Naive thymus-derived CD8-positive, alpha-beta T cell (primary cell): ENCODE measurements around the gene SLC44A5. TPM values are rescaled to one million over a fixed set of nuclear protein-coding genes. Genes with fewer than 3 reads are reported as not detected.
A peak's percentile ranks its signal among the peaks of the same experiment; 100 is the strongest.
"Not testable (repeated sequence)": the region's sequence is repeated elsewhere in the genome, so short reads cannot be mapped to it uniquely, and the experiment has no call there.

ENCODE experiments used
- ATAC-seq, 2 donors: fragments of 150-1000 bp; cut with Tn5 transposase in 1 of 2; sonication (Bioruptor Pico), chemical (Tn5 transposase) in 1 of 2; 1 replicate in 1 of 2; 2 replicates in 1 of 2; pipeline ENCODE4 v1.10.0; 2021; ENCODE audit warnings: mild to moderate bottlenecking in 2 of 2, moderate library complexity in 2 of 2
- POLR2A ChIA-PET: fragments of 350-600 bp; sonication (Branson Sonifier 250); formaldehyde crosslinking; loops from one replicate; lab custom pipeline; 2021; ENCODE audit warnings: antibody characterized with exemption; lab: Charles Lee
- DNase-seq, 10 donors: peaks; one replicate each; pipeline versions ENCODE4 v3.0.0 to v3.0.0-alpha.2; 2020 to 2022
- H3K27ac Mint-ChIP-seq, 10 donors: one replicate each; pipeline ENCODE4 v1.8.0; 2020 to 2022; ENCODE audit warnings: mild to moderate bottlenecking in 10 of 10, mixed read lengths in 10 of 10, moderate library complexity in 4 of 10, inconsistent platforms in 1 of 10
- H3K27me3 Mint-ChIP-seq, 5 donors: one replicate each; pipeline ENCODE4 v1.8.0; 2021 to 2022; ENCODE audit warnings: mixed read lengths in 5 of 5
- H3K36me3 Mint-ChIP-seq, 3 donors: one replicate each; pipeline ENCODE4 v1.8.0; 2020 to 2022; ENCODE audit warnings: mixed read lengths in 3 of 3, mild to moderate bottlenecking in 2 of 3, inconsistent platforms in 1 of 3
- H3K4me1 Mint-ChIP-seq, 4 donors: one replicate each; pipeline ENCODE4 v1.8.0; 2021 to 2022; ENCODE audit warnings: mixed read lengths in 4 of 4
- H3K4me3 Mint-ChIP-seq, 10 donors: one replicate each; pipeline ENCODE4 v1.8.0; 2020 to 2022; ENCODE audit warnings: mild to moderate bottlenecking in 10 of 10, mixed read lengths in 10 of 10, moderate library complexity in 6 of 10, inconsistent platforms in 1 of 10
- H3K9me3 Mint-ChIP-seq, 9 donors: one replicate each; pipeline ENCODE4 v1.8.0; 2020 to 2022; ENCODE audit warnings: mixed read lengths in 9 of 9, mild to moderate bottlenecking in 3 of 9, inconsistent platforms in 1 of 9, moderate library complexity in 1 of 9
- polyA plus RNA-seq, 3 donors: library from polyadenylated mRNA; unstranded; fragments of 300-500 nt; fragmentation: Illumina TruSeq; gene quantifications; one replicate each; pipeline ENCODE4 v1.2.3, GENCODE V29; 2021
- total RNA-seq, 8 experiments: library from RNA in 2 of 8; stranded (reverse) in 2 of 8; gene quantifications; one replicate each; pipeline ENCODE4 v1.2.3 and lab custom pipeline; 2021 to 2026

SLC44A5 gene
- total RNA-seq = 1 to 10 TPM; 3.7 to 4.4 TPM
- under 1 TPM in 2 of 3 donors, not detected in 1; 0.71 to 0.73 TPM for polyA plus RNA-seq
- total RNA-seq (lab: John Stamatoyannopoulos, UW) = 0.13 to 2.5 (median 0.41) reads per million in 6 experiments

DNA sequence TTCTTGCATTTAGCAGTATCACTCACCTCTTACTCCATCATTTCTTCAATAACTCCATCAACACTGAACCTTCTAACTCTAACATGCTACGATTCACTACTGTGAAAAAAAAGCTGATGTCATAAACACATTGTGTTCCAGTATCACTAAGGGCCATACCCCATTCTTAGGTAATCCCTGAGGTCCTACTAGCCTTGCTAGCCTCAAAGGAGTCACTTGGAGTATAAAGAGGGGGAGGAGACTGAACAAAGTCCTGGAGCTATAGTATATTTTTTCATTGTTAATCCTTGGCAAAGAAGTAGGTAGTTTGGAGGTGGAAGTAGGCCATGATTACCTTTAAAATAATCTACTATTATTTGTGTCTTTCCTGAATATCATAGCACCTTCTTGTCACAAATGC is at the start of gene SLC44A5:
TSS of gene SLC44A5 (minus strand) at position 101 of the 400 bp plus-strand sequence. CDS start 69,667 bp downstream, outside the sequence.
- H3K27me3 Mint-ChIP-seq = peaks cover 55 to 89% (median 61%) of the 10 kb centered on the region in 5 donors
- DNase-seq (no peak), ATAC-seq (no peak)
- H3K27ac Mint-ChIP-seq = no peak within 1 kb of the TSS
- H3K9me3 Mint-ChIP-seq = peaks cover 0 to 12% (median 4%) of the 10 kb centered on the region in 9 donors
- peaks cover 8 to 15% (median 10%) of the 10 kb centered on the region in 4 donors for H3K4me1 Mint-ChIP-seq
- H3K4me3 Mint-ChIP-seq = no peak within 1 kb of the TSS
- POLR2A ChIA-PET = no interaction called here
- peaks cover 0 to 5% (median 2%) of the 10 kb centered on the region in 3 donors for H3K36me3 Mint-ChIP-seq

DNA sequence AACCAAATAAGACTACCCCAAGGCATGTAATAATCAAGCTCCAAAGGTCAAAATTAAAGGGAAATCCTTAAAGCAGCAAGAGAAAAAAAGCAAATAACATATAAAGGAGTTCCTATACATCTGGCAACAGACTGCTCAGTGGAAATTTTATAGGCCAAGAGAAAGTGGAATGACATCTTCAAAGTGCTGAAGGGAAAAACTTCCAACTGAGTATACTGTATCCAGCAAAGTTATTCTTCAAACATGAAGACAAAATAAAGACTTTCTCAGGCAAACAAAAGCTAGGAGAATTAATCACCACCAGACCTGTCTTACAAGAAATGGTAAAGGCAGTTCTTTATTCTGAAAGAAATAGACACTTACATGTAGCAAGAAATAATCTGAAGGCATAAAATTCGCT is 45.0 kb upstream of the SLC44A5 start:
- Mint-ChIP-seq H3K27ac (no peak overlapping the region), H3K9me3 (peaks cover 5 to 27% (median 20%) of the 10 kb centered on the region in 9 donors), H3K36me3 (peaks cover 0 to 15% (median 13%) of the 10 kb centered on the region in 3 donors), H3K4me3 (no peak overlapping the region), H3K4me1 (no peaks in the 10 kb centered on the region), H3K27me3 (peaks cover 3 to 31% (median 21%) of the 10 kb centered on the region in 5 donors)
- DNase-seq (no peak), ATAC-seq (no peak)
- POLR2A ChIA-PET = no interaction called here

DNA sequence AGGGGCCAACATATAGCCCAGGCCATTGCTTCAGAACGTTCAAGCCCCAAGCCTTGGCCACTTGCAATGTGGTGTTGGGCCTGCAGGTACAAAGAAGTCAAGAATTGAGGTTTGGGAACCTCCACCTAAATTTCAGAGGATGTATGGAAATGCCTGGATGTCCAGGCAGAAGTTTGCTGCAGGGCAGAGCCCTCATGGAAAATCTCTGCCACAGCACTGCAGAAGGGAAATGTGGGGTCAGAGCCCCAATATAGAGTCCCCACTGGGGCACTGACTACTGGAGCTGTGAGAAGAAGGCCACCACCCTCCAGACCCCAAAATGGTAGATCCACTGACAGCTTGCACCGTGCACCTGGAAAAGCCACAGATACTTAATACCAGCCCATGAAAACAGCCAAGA is 36.3 kb upstream of the SLC44A5 start:
- peaks cover 0 to 30% (median 12%) of the 10 kb centered on the region in 9 donors for H3K9me3 Mint-ChIP-seq
- DNase-seq, H3K4me3 Mint-ChIP-seq, H3K27ac Mint-ChIP-seq, ATAC-seq, H3K4me1 Mint-ChIP-seq, POLR2A ChIA-PET: not testable (repeated sequence)
- peaks cover 0 to 18% (median 4%) of the 10 kb centered on the region in 5 donors for H3K27me3 Mint-ChIP-seq
- H3K36me3 Mint-ChIP-seq = peaks cover 0 to 19% (median 13%) of the 10 kb centered on the region in 3 donors

DNA sequence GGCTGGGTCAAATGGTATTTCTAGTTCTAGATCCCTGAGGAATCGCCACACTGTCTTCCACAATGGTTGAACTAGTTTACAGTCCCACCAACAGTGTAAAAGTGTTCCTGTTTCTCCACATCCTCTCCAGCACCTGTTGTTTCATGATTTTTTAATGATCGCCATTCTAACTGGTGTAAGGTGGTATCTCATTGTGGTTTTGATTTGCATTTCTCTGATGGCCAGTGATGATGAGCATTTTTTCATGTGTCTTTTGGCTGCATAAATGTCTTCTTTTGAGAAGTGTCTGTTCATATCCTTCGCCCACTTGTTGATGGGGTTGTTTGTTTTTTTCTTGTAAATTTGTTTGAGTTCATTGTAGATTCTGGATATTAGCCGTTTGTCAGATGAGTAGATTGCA is 34.2 kb upstream of the SLC44A5 start:
- H3K4me3 Mint-ChIP-seq, POLR2A ChIA-PET, DNase-seq, H3K27ac Mint-ChIP-seq, H3K27me3 Mint-ChIP-seq, H3K4me1 Mint-ChIP-seq, ATAC-seq: not testable (repeated sequence)
- Mint-ChIP-seq H3K9me3 (peaks cover 0 to 30% (median 12%) of the 10 kb centered on the region in 9 donors), H3K36me3 (peaks cover 0 to 14% (median 13%) of the 10 kb centered on the region in 3 donors)

DNA sequence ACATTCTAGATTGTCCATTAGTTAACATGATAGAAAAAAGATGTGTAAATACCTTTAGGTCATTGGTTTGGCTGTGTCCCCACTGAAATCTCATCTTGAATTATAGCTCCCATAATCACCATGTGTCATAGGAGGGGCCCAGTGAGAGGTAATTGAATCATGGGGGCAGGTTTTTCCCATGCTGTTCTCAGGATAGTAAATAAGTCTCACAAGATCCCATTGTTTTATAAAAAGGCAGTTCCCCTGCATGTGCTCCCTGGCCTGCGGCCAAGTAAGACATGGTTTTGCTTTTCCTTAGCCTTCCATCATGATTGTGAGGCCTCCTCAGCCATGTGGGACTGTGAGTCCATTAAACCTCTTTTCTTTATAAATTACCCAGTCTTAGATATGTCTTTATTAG is 32.5 kb upstream of the SLC44A5 start:
- H3K9me3 Mint-ChIP-seq = peaks cover 0 to 30% (median 12%) of the 10 kb centered on the region in 9 donors
- H3K4me3 Mint-ChIP-seq = no peak overlapping the region
- ATAC-seq (no peak), DNase-seq (no peak)
- H3K4me1 Mint-ChIP-seq = no peaks in the 10 kb centered on the region
- peaks cover 0 to 3% (median 1%) of the 10 kb centered on the region in 5 donors for H3K27me3 Mint-ChIP-seq
- POLR2A ChIA-PET = no interaction called here
- no peak overlapping the region for H3K27ac Mint-ChIP-seq
- H3K36me3 Mint-ChIP-seq = peaks cover 0 to 14% (median 13%) of the 10 kb centered on the region in 3 donors

DNA sequence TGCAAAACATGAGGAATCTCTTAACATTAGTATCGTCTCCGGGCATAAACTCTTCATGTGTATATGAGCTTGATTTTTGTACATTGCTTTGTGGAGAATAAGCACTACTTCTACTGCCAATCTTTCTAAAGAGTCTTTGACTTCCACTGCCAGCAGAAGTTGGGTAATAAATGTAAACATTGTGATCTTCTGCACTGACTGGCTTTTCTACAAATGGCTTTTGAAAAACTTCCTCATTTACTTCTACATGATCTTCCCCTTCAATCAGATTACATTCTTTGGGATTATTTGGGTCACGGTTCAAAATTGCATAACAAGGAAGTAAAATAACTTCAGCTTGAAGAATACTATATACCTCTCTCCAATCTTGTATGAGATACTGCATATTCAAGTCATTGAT is 30.4 kb upstream of the SLC44A5 start:
- Mint-ChIP-seq H3K36me3 (no peaks in the 10 kb centered on the region), H3K4me1 (no peaks in the 10 kb centered on the region), H3K27ac (no peak overlapping the region), H3K27me3 (peaks cover 0 to 3% (median 1%) of the 10 kb centered on the region in 5 donors), H3K9me3 (peaks cover 0 to 10% (median 2%) of the 10 kb centered on the region in 9 donors), H3K4me3 (no peak overlapping the region)
- no peak for DNase-seq
- no peak for ATAC-seq
- POLR2A ChIA-PET = no interaction called here

DNA sequence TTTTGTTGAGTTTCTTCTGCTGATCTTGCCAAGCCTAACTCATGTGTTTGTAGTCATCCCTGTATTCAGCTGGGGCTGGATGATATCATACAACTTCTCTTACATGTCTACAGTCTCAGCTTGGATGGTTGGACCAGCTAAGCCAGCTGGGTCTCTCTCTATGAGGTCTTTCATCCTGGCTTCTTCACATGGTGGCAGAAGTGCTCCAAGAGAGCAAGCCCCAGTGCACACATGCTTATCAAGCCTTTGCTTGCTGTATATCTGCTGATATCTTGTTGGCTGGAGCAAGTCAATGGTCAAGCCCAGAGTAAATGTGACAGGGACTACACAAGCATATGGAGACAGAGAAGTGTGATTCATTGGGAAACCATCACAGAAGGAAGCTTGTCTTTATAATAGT is 29.2 kb upstream of the SLC44A5 start:
- Mint-ChIP-seq H3K4me1 (no peaks in the 10 kb centered on the region), H3K27ac (no peak overlapping the region), H3K9me3 (peaks cover 0 to 2% (median 0%) of the 10 kb centered on the region in 9 donors), H3K36me3 (no peaks in the 10 kb centered on the region), H3K27me3 (peaks cover 0 to 4% (median 3%) of the 10 kb centered on the region in 5 donors), H3K4me3 (no peak overlapping the region)
- DNase-seq (no peak), ATAC-seq (no peak)
- POLR2A ChIA-PET = no interaction called here

DNA sequence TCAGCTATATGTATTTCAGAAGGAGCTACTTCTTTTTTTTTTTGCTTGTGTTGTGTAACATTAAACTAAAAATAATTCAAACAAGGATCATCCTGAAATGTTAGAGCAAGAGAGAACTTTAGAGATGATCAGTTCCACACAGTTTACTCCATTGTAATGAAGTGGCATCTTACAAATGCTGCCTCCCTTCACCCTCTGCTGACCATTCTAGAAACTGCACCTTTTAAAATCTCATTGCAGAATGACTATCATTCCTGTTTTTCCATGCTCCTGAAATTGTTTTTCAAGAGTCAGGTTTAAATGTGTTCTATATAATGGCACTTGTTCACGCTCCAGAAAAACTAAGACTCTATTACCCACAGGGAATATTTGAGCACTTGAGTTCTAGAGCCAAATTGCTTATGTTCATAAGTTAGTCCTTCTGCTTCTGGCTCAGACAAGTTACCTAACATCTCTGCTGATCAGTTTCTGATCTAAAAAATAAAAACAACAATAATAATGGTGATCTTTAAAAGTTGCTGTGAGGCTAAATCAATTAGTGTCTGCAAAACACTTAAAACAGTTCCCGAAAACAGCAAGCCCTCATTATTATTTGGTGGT is 21.5 kb upstream of the SLC44A5 start:
- H3K9me3 Mint-ChIP-seq = no peaks in the 10 kb centered on the region
- H3K27ac Mint-ChIP-seq = no peak overlapping the region
- H3K4me1 Mint-ChIP-seq = no peaks in the 10 kb centered on the region
- peaks cover 6 to 37% (median 13%) of the 10 kb centered on the region in 5 donors for H3K27me3 Mint-ChIP-seq
- peak in 2 of 10 donors; percentile 7 to 11 for DNase-seq
- POLR2A ChIA-PET = no interaction called here
- no peaks in the 10 kb centered on the region for H3K36me3 Mint-ChIP-seq
- H3K4me3 Mint-ChIP-seq = no peak overlapping the region
- peak in 1 of 2 donors; percentile 30 for ATAC-seq

DNA sequence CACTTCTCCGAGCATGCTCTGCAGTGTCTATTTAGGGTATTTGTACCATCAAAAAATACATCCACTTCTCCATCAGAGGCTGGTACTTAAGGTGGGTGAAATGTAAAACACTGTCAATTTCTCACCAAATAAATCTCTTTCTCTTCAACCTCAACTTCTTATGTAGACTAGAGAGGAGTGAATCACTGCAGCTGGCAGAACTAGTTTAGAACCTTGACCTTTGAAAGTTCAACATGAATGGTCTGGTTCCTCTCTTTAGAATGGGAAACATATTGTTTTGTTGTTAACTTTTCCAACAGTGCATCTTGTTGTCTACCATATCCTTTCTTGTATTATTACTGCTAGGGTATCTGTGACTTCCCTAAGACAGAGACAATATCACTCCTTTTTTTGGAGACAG is 20.1 kb upstream of the SLC44A5 start:
- DNase-seq (no peak), ATAC-seq (no peak)
- no peaks in the 10 kb centered on the region for H3K4me1 Mint-ChIP-seq
- H3K27ac Mint-ChIP-seq = no peak overlapping the region
- POLR2A ChIA-PET = no interaction called here
- no peaks in the 10 kb centered on the region for H3K36me3 Mint-ChIP-seq
- H3K4me3 Mint-ChIP-seq = no peak overlapping the region
- H3K9me3 Mint-ChIP-seq = no peaks in the 10 kb centered on the region
- H3K27me3 Mint-ChIP-seq = peaks cover 6 to 51% (median 20%) of the 10 kb centered on the region in 5 donors

DNA sequence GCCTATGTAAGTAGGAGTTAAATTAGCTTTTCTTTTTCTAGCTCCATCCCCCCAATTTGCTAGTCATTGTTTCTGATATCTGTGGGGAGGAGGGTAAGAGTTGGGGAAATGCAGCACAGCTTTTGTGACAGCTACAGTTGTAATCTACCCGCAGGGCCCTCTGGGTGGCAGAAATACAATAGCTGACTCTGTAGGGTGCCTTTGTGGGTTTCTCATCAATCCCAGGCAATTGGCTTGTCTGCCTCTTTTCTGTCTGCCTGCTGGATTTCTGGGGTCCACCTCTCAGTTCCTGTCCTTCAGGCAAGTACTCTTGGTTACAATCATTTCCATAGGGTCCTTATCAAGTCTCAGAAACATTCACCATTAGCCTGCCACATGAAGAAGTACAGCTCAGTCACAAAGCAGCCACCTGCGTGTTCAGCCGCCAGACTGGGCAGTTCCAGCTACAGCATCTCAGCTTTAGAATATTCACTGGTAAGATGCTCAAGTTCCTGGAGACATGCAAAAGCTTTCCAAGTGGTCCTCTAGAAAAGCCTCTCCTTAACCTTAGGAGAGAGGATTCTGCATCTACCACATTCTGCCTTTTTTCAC is 19.2 kb upstream of the SLC44A5 start:
- H3K9me3 Mint-ChIP-seq = no peaks in the 10 kb centered on the region
- no peak overlapping the region for H3K4me3 Mint-ChIP-seq
- H3K27ac Mint-ChIP-seq = no peak overlapping the region
- peaks cover 0 to 4% (median 1%) of the 10 kb centered on the region in 4 donors for H3K4me1 Mint-ChIP-seq
- H3K27me3 Mint-ChIP-seq = peaks cover 3 to 60% (median 21%) of the 10 kb centered on the region in 5 donors
- H3K36me3 Mint-ChIP-seq = no peaks in the 10 kb centered on the region
- ATAC-seq (no peak), DNase-seq (no peak)
- POLR2A ChIA-PET = no interaction called here

DNA sequence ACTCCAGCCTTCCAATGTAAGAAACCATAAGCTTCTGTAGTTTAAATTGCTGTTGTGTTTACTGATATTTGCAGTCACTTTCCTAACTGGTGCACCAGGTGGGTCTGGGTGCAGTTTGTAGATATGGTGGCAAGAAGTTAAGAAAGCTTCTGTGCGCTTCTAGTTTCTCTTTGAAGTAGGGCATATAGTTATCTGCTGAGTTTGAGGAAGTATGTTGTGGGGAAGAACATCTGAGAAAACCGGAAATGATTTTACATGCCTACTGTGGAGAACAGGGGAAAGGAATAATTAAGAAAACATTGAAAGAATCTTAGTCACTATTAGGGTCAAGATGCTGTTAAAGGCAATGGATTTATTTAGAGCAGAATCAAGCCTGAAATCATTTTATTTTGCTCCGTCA is 14.9 kb upstream of the SLC44A5 start:
- Mint-ChIP-seq H3K27me3 (peaks cover 9 to 67% (median 23%) of the 10 kb centered on the region in 5 donors), H3K27ac (no peak overlapping the region), H3K4me1 (peaks cover 0 to 4% (median 1%) of the 10 kb centered on the region in 4 donors), H3K4me3 (no peak overlapping the region), H3K9me3 (peaks cover 0 to 2% (median 0%) of the 10 kb centered on the region in 9 donors), H3K36me3 (peaks cover 0 to 1% (median 0%) of the 10 kb centered on the region in 3 donors)
- DNase-seq (no peak), ATAC-seq (no peak)
- POLR2A ChIA-PET = no interaction called here

DNA sequence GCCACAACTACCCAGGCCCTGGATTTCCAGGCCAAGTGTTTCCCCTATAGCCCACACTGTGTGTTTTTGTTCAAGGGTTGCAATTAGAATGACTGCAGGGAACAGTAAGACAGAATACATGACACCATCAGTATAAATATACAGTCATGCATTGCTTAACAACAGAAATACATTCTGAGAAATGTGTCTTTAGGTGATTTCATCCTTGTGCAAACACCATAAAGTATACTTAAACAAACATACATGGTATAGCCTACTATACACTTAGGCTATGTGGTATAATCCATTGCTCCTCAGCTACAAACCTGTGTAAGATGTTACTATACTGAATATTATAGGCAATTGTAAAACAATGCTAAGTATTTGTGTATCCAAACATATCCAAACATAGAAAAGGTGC is 7.5 kb upstream of the SLC44A5 start:
- DNase-seq = no peak
- no peak overlapping the region for H3K4me3 Mint-ChIP-seq
- peaks cover 0 to 11% (median 0%) of the 10 kb centered on the region in 9 donors for H3K9me3 Mint-ChIP-seq
- H3K27me3 Mint-ChIP-seq = peaks cover 40 to 80% (median 52%) of the 10 kb centered on the region in 5 donors
- H3K36me3 Mint-ChIP-seq = peaks cover 0 to 6% (median 0%) of the 10 kb centered on the region in 3 donors
- ATAC-seq = no peak
- H3K27ac Mint-ChIP-seq = no peak overlapping the region
- POLR2A ChIA-PET = no interaction called here
- peaks cover 11 to 23% (median 19%) of the 10 kb centered on the region in 4 donors for H3K4me1 Mint-ChIP-seq
